C4-2B (cell line): ENCODE data around the gene C3orf52.
"Not testable (repeated sequence)": the region's sequence is repeated elsewhere in the genome, so short reads cannot be mapped to it uniquely, and the experiment has no call there.

Source experiments
- H3K27ac ChIP-seq: fragments of 450-650 bp; 2 replicates; pipeline ENCODE4 v1.5.1; 2017
- CTCF ChIP-seq: fragments of 450-650 bp; conservative IDR thresholded peaks from 2 replicates; pipeline ENCODE4 v1.5.1; 2017; ENCODE audit warnings: mild to moderate bottlenecking
- ZFX ChIP-seq: fragments of 450-650 bp; IDR thresholded peaks from 2 replicates; pipeline ENCODE4 v1.6.1; 2017

The C3orf52 gene

GRCh38 chr3:112086076-112086854 lies at the start of gene C3orf52:
Gene C3orf52, plus strand, starts transcription at chr3:112086389. Its CDS starts 19 bp downstream, at chr3:112086408.
- no peak for TF ChIP-seq CTCF
- no peak within 1 kb of the TSS for H3K27ac ChIP-seq

DNA sequence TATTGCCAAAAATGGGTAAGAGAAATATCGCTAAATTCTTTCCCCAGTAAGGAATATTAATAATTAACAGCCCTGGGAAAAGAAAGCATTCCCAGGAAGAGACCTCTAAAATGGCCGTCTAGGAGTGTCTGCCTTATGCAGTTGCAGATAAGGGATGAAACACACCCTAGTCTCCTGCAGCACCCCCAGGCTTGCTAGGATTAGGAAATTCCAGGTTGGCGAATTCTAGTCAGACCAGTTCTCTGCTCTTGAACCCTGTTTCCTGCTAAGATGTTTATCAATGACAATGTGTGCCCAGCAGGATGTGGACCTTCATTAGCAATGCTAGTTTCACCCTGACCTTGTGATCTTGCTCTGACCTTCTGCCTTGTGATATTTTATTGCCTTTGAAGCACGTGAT lies 49.0 kb upstream of the C3orf52 start:
- H3K27ac ChIP-seq = not testable (repeated sequence)

DNA sequence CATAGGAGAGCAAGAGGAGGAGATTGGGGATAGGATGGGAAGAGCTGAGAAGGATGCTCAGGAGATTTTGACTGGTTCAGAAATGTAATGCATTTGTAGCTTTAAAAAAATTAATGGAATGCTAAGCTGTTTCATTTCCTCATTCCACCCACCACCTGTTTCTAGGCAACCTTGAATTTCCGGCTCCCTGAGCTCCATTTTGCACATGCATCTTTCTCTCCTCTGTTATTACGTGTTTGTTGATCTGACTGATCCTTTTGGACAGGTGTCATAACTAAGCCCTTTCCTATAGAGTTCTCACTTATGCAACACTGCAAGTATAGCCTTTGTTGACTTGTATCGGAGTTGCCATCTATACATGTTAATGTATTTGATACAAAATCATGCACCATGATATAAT lies 47.3 kb upstream of the C3orf52 start:
- H3K27ac ChIP-seq = no peak overlapping the region
- TF ChIP-seq ZFX (no peak), CTCF (no peak)

DNA sequence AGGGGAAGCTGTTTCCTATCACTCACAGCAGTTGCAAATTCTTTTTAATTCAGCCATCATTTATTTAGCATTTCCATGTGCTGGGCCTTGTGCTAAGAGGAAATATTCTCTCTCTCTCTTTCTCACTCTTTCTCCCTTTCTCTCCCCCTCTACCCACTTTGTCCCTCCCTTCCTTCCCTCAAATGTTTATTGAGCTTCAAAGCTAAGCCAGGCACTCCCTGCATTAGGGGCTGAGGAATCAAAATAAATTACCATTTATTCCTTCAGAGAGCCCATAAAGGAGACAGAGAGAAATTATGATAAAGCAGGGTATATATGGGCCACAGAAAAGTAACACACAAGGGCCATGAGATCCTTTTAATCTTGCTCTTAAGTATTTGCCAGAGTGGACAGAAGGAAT lies 44.9 kb upstream of the C3orf52 start:
- TF ChIP-seq CTCF = no peak
- TF ChIP-seq ZFX = no peak
- H3K27ac ChIP-seq = no peak overlapping the region

DNA sequence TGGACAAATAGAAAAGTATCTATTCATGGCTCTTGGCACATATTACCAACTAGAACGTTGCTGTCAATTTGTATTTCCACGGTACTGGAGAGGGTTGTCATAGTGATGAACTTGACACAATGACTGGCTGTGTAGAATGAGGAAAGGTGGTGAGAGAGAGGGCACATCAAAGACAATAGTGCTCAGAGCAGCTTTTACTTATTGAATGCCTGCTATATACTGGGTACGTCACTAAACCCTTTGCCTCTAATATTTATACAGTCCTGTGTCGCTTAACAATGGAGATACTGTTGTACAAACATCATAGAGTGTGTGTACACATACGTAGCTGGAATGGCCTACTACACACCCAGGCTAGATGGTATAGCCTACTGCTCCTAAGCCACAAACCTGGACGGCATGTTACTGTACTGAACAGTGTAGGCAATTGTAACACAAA lies 43.3 kb upstream of the C3orf52 start:
- H3K27ac ChIP-seq = no peak overlapping the region
- TF ChIP-seq ZFX (no peak), CTCF (no peak)

GRCh38 chr3:112043621-112044201 lies 42.5 kb upstream of the C3orf52 start:
- no peak overlapping the region for H3K27ac ChIP-seq
- TF ChIP-seq ZFX (no peak), CTCF (peak; percentile 93)

- TF ChIP-seq ZFX (no peak), CTCF (no peak)
- no peak overlapping the region for H3K27ac ChIP-seq
Measured at GRCh38 chr3:112046599-112046998, 39.6 kb upstream of the C3orf52 start.

DNA sequence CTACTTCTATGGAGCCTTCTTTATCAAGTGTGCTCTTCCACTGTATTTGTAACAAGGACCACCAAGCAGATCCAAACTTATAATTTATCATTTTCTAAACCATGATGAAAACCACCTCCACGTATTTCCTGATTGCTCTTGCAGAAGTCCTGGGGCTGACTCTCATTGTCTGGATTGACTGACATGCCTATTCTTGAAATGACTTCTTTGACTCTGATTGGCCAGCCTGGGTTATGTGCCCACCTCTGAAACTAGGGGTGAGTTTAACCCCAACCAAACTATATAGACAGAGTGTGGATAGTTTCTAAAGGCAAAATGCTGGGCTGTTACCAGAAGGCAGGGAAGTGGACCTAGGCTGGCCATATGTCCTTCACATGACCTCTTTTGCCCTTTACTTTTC lies 38.9 kb upstream of the C3orf52 start:
- H3K27ac ChIP-seq = no peak overlapping the region
- TF ChIP-seq ZFX (no peak), CTCF (no peak)
